ENCODE measurements around the gene RNF208. TPM values are rescaled to one million over a fixed set of nuclear protein-coding genes. Genes with fewer than 3 reads are reported as not detected.

Gene RNF208
- total and polyA plus RNA-seq, 9 of the 15 experiments (the other 6 are each of a cell fraction or from before 2014, with no cell fraction given): 0.15 to 6.9 (median 0.50) TPM; not detected in 2

GRCh38 chr9:137267933-137268355, 45.9 kb upstream of the RNF208 start:
- no peak overlapping the region for H2AFZ ChIP-seq (ENCODE audit: low read depth, low read length)
- FAIRE-seq (no peak), DNase-seq (ENCODE audit: extremely low read depth in 1 of 4, low spot score in 3 of 4) (peak in 1 of 4 experiments; percentile 42), ATAC-seq (peak; percentile 70)
- peak overlapping the region; percentile 71; the same call in 2 of the 3 replicates for H3K27ac ChIP-seq (ENCODE audit: extremely low read depth, low read depth, low read length)
- no peak overlapping the region for H3K4me3 ChIP-seq
- H3K9me3 ChIP-seq (replicated peaks; ENCODE audit: control insufficient read depth, insufficient read depth, low read depth, low read length): no peaks in the 10 kb centered on the region
- no peak overlapping the region; the same call in 1 of the 2 replicates for H3K4me2 ChIP-seq (ENCODE audit: insufficient read depth, low read length)
- no peaks in the 10 kb centered on the region for H3K9me1 ChIP-seq (ENCODE audit: control insufficient read depth, insufficient read depth, low read length)
- H3K36me3 ChIP-seq (ENCODE audit: control insufficient read depth, insufficient read depth, low read length): peaks cover 80% of the 10 kb centered on the region
- H4K20me1 ChIP-seq (replicated peaks; ENCODE audit: control insufficient read depth, insufficient read depth, low read length): no peaks in the 10 kb centered on the region
- peaks cover 20 to 66% of the 10 kb centered on the region in 2 experiments for H3K4me1 ChIP-seq (replicated peaks in 1 of 2; ENCODE audit: control insufficient read depth in 2 of 2, insufficient read depth in 2 of 2, low read length in 2 of 2)
- WGBS (ENCODE audit: insufficient coverage, low coverage, missing lambda C conversion rate): 70% methylated on average over 4 of the region's 6 CpGs
- intact Hi-C loops (cut with micrococcal nuclease): no loop called here
- in situ Hi-C loops (cut with MboI): no loop called here
- peak overlapping the region in 1 of 2 experiments; percentile 53; a peak in 1 of 4 replicates for H3K9ac ChIP-seq (ENCODE audit: insufficient read depth in 1 of 2, low read depth in 2 of 2, low read length in 2 of 2)
- TF ChIP-seq RB1 (IDR thresholded peaks at IDR 0.05; ENCODE audit: low read depth): no peak
- no peak for TF ChIP-seq MED1 (CRISPR knock-in tag; IDR thresholded peaks at IDR 0.05; ENCODE audit: borderline replicate concordance)
- no peak for TF ChIP-seq ZNF75A (CRISPR knock-in tag; IDR thresholded peaks at IDR 0.05)
- TF ChIP-seq ZBTB7A (IDR thresholded peaks at IDR 0.05; ENCODE audit: borderline replicate concordance, control insufficient read depth, low read depth, low read length): peak; percentile 52; the same call in 1 of the 2 replicates
- TF ChIP-seq SPI1 (IDR thresholded peaks at IDR 0.05; ENCODE audit: borderline replicate concordance, low read depth, low read length): peak; percentile 50; the same call in 1 of the 2 replicates
- no peak for TF ChIP-seq PBX2 (CRISPR knock-in tag; IDR thresholded peaks at IDR 0.05; ENCODE audit: low read depth)
- TF ChIP-seq PBX2 (tag; conservative IDR thresholded peaks at IDR 0.05; ENCODE audit: low read depth): no peak
- no peak for TF ChIP-seq TBL1XR1 (IDR thresholded peaks at IDR 0.05; ENCODE audit: low read length in 2 of 2)
- no peak for TF ChIP-seq ZNF354B (CRISPR knock-in tag; IDR thresholded peaks at IDR 0.05)
- TF ChIP-seq PTRF (tag; IDR thresholded peaks at IDR 0.05): no peak
- no peak for TF ChIP-seq SREBF2 (CRISPR knock-in tag; IDR thresholded peaks at IDR 0.05)
- TF ChIP-seq TRIM24 (IDR thresholded peaks at IDR 0.05): no peak
- no peak for TF ChIP-seq PHF20 (IDR thresholded peaks at IDR 0.05; ENCODE audit: partially characterized antibody)
- peak; percentile 37; the same call in 1 of the 2 replicates for TF ChIP-seq MAFK (IDR thresholded peaks at IDR 0.05; ENCODE audit: low read length)
- CTCF ChIA-PET (ENCODE audit: low intra/inter-chr PET ratio): no interaction called here
- no TSS peak for BruUV-seq (replicated peaks)
- peaks cover 10% of the 10 kb centered on the region; the same call in 2 of the 3 replicates for H3K79me2 ChIP-seq (ENCODE audit: control insufficient read depth, insufficient read depth, low read length)
- POLR2A ChIA-PET: interaction anchor here (0.5 to 4.2 kb wide), 5 partner anchors 9 to 34 kb away, joined by 3 to 23 read pairs (median 4); partner anchors contain the start of genes NRARP, TOR4A and TUBB4B
- H3K27me3 ChIP-seq (ENCODE audit: control insufficient read depth in 2 of 2, insufficient read depth in 2 of 2, low read length in 2 of 2): no peaks in the 10 kb centered on the region

Measured in K562 (cell line).